GM18505 (cell line): ENCODE data around the gene ADIPOR1.
"Not testable (repeated sequence)": the region's sequence is repeated elsewhere in the genome, so short reads cannot be mapped to it uniquely, and the experiment has no call there.

Experiments used
- ATAC-seq: cut with Tn5 transposase; IDR thresholded peaks from one replicate; pipeline ENCODE4 v1.9.1; 2021; ENCODE audit not compliant: unreplicated experiment
- POLR2A ChIP-seq: IDR thresholded peaks from 4 replicates; pipeline ENCODE4 v1.6.1; 2011; ENCODE audit warnings: borderline replicate concordance; ENCODE audit not compliant: insufficient read depth, insufficient read length; ENCODE audit errors: extremely low read depth

The ADIPOR1 gene

GRCh38 chr1:202987922-202988583, 29.9 kb upstream of the ADIPOR1 start:
- no peak for ATAC-seq

GRCh38 chr1:202987255-202987654, 29.1 kb upstream of the ADIPOR1 start:
- no peak for ATAC-seq
- TF ChIP-seq POLR2A = no peak

More at GRCh38 chr1:202987922-202988583, 29.9 kb upstream of the ADIPOR1 start:
- no peak for TF ChIP-seq POLR2A

GRCh38 chr1:202986120-202986519, 28.0 kb upstream of the ADIPOR1 start:
- ATAC-seq = not testable (repeated sequence)

DNA sequence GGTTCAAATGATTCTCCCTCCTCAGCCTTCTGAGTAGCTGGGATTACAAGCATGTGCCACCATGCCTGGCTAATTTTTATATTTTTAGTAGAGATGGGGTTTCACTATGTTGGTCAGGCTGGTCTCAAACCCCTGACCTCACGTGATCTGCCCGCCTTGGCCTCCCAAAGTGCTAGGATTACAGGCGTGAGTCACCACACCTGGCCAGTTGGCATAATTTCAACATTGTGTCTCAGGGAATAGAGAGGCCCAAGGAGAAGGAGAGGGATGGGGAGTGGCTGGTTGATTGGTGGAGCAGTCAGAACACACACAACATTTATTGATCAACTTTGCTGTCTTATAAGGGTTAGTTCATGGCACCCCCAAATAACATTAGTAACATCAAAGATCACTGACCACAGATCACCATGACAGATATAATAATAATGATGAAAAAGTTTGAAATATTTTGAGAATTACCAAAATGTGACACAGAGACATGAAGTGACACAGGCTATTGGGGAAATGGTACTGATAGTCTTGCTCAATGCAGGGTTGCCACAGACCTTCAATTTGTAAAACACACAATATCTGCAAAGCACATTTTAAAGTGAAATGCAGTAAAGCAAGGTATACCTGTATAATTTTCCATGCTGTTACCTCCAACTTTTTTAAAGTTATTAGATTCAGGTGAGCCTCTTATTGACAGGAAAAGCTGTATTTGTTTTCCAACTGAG, 24.8 kb upstream of the ADIPOR1 start:
- ATAC-seq = no peak
- TF ChIP-seq POLR2A = no peak

- ATAC-seq = no peak
- TF ChIP-seq POLR2A = no peak
These were observed 23.8 kb upstream of the ADIPOR1 start for GRCh38 chr1:202981939-202982338.

GRCh38 chr1:202979459-202979858, 21.3 kb upstream of the ADIPOR1 start:
- TF ChIP-seq POLR2A = no peak
- no peak for ATAC-seq

GRCh38 chr1:202976633-202977032, 18.5 kb upstream of the ADIPOR1 start:
- no peak for TF ChIP-seq POLR2A
- ATAC-seq = no peak

GRCh38 chr1:202974856-202975255, 16.7 kb upstream of the ADIPOR1 start:
- no peak for TF ChIP-seq POLR2A

GRCh38 chr1:202972046-202972445, 13.9 kb upstream of the ADIPOR1 start:
- ATAC-seq = no peak
- TF ChIP-seq POLR2A = no peak

More at GRCh38 chr1:202974856-202975255, 16.7 kb upstream of the ADIPOR1 start:
- ATAC-seq = no peak

DNA sequence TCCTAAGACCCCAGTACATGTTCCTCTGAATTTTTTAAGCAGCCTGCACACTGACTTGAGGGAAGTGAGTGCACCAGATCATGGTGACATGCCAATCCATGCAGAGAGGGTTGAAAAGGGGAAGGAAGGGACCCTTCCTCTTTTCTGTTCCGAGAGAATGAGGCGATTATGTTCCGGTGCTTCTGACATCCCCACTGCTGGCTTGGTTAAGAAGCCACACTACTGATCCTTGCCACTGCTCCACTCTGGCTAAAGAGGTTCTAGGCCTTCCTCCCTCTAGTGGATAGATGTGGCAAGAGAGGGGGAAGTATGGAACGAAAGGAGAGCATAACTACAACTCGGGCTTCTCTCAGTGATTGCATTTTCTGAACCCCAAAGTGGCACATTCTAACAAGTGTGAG, 10.8 kb upstream of the ADIPOR1 start:
- ATAC-seq = no peak
- TF ChIP-seq POLR2A = no peak

- ATAC-seq = no peak
- TF ChIP-seq POLR2A = no peak
These were observed 10.2 kb upstream of the ADIPOR1 start for GRCh38 chr1:202968351-202968750.

GRCh38 chr1:202967684-202968281, 9.7 kb upstream of the ADIPOR1 start:
- TF ChIP-seq POLR2A = no peak
- peak; percentile 15 for ATAC-seq

- ATAC-seq = no peak
These were observed 8.1 kb upstream of the ADIPOR1 start for GRCh38 chr1:202966006-202966898.

More at GRCh38 chr1:202966006-202966898, 8.1 kb upstream of the ADIPOR1 start:
- TF ChIP-seq POLR2A = no peak
